H54 (cell line): ENCODE results near the gene CERK.

Source experiments
- DNase-seq: peaks from one replicate; pipeline ENCODE4 v3.0.0; 2011; ENCODE audit warnings: low spot score, mixed read lengths; ENCODE audit not compliant: insufficient read length
- FAIRE-seq: peaks from 3 replicates; lab custom pipeline; 2011; peaks lifted over from hg19 to GRCh38; lab: Jason Lieb, UNC
- POLR2A ChIP-seq: IDR thresholded peaks from 2 replicates; pipeline ENCODE4 v1.6.1; 2011; ENCODE audit warnings: low read depth, mild to moderate bottlenecking, low read length

The CERK gene

DNA sequence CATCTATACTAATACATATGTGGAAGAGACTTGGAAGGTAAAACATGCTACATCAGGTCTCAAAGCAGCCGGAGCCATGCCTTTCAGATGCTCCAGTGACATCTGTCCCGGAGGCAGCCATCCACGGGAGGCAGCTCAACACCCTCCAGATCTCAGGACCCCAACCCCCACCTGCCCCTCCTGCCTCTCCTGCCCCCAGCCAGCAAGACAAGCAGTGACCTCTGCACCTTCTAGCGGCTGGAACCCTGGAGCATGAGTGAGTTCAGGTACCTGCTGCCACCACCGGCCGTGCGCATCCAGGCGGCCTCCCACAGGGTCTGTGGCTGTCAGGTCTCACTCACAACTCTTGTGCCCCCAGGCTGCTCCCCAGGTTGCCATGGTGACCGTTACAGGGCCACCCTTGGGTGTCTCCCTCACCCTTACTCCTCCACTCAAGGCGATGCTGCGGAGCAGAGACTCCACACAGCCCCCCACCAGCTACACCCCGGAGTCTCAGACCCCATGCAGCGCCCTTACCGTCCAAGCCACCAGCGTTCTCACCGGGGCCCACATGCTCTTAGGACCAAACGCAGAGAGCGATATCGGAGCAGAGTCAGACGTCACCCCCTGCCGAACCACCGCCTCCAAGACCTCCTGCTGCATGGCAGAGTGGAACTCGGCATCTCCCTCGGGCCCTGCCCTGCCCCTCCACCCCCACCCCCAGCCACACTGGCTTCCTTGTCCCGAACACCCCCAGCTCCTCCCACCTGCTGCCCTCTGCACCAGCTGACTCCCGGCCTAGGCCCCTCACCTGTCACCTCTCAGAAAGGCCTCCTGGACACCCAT, 34.7 kb downstream of the CERK start:
- DNase-seq: no peak
- no peak for TF ChIP-seq POLR2A
- FAIRE-seq: no peak

DNA sequence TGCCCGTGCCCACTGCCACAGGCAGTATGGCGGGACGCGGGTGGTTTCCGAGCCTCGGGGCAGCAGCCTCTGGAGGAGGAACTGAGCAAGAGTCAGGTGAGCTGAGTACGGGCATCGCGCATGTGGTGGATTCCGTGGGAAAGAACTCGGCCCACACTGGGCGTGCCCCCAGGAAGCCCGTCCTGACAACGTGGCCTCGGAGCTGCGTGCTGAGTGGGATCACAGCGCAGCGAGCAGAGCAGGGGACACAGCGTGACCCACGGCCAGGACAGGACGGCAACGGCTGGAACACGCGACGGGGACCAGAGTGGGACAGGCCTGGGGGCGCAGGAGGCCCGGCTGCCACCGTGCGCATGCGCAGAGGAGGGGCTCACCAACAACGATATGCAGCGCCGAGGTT, 36.8 kb downstream of the CERK start:
- no peak for TF ChIP-seq POLR2A
- DNase-seq (no peak), FAIRE-seq (no peak)

DNA sequence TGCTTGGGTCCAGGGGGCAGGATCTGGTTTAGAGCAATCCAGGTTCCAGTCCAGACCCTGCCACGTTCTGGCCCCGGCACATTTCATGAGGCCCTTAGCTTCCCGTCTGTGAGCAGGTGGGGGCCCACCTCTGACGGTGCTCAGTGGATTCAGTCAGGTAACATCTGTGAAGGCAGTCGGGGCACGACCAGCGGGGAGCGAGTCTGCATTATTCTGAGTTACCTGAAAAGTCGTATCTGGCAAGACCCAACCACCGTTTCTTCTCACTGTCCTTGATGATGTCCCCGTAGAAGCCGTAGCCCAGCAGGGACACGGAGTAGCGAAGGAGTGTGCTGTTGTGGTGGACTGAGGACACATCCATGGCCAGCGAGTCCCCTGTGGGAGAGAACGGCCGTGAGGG, 39.0 kb downstream of the CERK start:
- TF ChIP-seq POLR2A: no peak
- no peak for FAIRE-seq
- DNase-seq: no peak

DNA sequence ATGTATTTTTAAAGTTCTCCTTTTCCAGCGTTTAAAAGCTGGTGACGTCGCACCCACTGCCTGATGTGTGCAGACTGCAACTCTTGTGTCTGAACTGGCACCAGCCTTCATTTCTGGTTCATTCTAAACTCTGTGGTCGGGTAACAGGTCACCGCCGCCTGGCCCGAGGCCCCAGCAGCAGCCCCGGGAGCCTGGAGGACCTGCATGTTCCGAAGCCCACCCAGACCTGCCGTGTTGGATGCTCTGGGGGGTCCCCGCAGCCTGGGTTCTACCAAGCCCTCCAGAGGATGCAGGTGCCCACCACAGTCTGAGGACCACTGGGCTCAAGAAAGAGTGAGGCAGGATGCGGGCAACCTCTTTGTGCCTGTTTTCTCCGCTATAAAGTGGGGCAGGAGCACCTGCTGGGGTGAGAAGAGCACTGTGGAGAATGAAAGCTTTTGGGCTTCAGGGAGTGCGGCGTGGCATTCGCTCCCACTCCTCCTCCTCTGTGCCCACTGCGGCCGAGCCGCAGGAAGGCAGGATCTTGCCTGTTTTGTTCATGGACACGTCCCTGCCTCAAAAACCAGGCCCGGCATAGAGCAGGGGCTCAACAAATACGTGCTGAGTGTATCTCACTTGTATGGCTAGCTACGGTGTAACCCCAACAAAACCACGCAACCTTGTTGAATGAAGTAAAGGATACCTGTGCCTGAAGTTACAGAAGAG, 40.1 kb downstream of the CERK start:
- DNase-seq (no peak), FAIRE-seq (no peak)
- no peak for TF ChIP-seq POLR2A

DNA sequence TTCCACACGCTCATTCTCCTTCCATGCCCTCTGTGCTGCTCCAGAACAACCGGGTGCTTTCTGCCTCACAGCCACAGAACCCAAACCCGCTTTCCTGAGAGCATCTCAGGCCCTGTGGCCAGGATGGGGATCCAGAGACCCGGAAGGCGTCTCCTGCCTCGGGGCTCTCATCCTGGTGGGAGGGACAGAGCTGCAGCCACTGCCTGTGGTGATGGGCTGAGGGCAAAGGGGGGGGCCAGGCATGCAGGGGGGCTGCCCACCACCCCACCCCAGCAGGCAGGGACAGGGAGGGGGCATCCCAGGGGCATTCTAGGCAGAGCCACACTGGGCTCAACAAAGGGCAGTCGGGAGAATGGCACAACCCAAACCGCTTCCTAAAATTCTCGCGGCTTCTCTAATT, 41.4 kb downstream of the CERK start:
- FAIRE-seq (no peak), DNase-seq (no peak)
- no peak for TF ChIP-seq POLR2A

DNA sequence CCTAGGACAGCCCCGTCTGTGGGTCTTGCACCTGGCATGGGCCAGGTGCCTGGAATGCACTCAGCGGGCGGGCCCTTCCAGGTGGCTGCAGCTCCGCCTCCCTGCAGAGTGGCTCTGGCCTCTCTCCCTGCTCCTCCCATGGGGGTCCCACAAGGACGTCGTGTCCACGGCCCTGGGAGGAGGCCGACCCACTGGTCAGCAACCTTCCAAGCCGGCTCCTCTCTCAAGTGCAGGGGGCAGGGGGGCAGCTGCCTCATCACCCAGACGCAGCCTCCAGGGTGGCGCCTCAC, 41.9 kb downstream of the CERK start:
- FAIRE-seq (no peak), DNase-seq (no peak)
- TF ChIP-seq POLR2A: no peak

DNA sequence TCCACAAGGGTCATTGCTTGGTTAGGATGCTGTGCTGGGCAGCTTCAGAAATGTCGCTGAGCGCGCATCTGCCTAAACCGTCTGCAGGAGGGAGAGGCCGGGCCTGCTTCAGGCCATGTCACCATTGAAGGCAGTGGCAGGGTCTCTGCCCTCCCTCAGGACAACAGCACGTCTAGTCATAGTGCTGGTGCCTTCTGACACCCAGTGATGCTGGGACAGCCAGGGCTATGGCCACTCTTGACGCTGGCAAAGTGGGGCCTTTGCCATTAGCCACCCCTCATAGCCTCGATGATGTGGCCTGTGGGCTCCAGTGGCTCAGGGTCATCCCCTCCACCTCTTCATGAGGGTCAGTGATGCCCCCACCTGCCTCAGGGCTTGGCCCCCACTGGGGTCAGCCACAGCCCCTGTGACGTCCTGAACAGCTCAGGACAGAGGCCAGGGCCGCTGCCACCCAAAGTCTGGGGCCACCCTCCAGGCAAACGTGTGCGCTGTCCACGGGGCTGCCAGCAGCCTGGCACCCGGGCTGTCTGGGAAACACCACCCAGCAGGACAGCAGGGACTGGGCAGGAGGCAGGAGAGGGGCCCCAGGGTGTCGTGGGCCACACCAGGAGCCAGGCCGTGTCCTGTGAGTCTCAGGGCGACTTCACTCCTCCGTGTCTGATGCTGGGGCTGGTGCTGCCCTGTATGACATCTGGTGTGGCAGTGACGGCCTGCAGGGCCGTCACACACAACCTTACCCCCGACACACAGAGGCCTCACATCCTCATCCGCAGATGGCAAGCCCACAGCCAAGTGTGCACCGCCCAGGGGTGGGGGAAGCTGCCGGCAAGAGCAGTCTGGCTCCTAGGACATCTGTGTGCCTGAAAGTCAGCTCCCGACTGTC, 42.5 kb downstream of the CERK start:
- FAIRE-seq: no peak
- TF ChIP-seq POLR2A: no peak

DNA sequence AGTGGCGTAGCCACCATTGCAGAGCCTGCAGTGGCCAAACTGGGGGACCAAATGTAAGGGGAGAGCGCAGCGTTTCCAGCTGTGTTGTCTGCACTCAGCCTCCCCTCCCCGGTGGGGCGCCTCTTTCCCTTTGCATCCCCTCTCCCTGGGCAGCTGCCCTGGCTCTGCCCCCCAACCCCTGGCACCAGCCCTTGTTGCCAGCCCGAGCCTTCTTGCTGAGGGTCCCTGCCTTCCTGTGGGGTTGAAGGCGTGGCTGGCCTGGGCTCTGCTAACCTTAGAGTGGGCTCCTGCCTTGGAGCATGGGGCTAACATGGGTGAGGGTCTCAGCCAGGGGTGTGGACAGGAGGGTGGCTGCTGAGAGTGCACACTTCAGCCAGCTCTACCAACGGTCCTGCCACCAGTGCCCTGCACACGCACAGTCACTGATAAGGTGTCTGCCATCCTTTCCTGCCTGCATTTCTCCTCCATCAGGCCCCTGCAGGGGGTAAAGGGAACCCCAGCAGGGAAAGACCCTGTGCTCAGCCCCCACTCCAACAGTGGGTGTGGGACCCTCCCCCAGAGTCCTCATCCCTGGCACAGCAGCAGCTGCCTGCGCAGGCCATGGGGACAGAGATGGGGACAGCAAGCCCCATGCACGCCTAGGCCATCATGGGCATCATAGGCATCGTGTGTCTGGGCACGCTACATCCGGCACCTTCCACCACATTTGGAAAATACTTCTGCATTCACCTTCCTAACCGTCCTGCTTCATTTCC, 43.5 kb downstream of the CERK start:
- FAIRE-seq (no peak), DNase-seq (no peak)
- no peak for TF ChIP-seq POLR2A

More for the DNA sequence above, 42.5 kb downstream of the CERK start:
- DNase-seq: no peak

DNA sequence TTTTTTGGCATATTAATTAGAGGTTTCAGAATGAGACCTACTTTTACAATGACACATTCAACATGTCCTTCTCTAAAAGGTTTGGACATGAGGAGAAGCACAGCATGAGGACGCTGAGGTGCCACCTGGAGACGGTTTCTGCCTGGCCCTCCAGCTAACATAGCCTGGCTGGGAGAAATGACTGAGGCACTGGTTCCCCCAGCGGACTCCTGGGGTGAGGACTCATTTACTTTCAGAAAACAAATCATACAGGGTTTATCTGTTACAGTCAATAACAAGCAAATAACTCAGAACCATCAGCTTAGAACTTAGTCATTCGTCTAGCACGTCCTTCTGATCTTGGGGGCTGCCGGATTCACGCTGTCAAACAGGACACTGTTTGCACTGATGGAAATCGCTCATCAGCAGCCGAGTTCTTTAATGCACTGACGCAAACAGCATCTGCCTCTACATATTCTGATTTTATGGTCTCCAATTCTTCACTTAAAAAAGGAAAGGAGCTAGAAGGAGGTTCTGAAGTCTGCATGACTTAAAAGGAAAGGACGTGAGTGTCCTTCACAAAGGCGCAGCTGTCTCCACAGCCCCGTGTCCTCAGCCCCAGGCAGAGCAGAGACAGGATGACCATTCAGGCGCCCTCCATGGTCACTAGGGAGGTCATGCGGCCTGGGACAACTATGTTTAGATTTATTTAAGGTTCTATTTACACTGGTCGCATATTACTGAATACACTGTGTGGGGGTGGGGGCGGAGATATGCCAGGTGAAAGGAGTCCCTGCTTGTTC, 44.2 kb downstream of the CERK start:
- DNase-seq: no peak
- FAIRE-seq: no peak
- no peak for TF ChIP-seq POLR2A

DNA sequence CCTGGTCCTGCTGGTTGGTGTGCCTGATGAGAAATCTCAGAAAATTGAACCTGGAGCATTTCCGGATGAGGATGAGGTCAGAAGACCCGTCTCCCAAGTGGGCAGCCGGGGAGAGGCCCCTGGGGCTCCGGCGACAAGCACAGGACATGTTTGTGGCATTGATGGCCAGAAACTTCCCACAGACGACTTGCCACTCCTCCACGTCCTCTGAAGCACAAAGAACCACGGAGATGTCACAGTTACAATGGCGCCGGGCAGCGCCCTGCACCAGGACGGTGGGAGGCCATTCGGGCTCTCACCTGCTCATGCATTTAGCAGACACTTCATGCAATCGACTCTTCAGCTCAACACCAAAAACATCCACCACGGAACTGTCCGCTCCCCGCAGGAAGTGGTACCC, 46.5 kb downstream of the CERK start:
- TF ChIP-seq POLR2A: no peak
- FAIRE-seq: no peak
- DNase-seq: no peak

DNA sequence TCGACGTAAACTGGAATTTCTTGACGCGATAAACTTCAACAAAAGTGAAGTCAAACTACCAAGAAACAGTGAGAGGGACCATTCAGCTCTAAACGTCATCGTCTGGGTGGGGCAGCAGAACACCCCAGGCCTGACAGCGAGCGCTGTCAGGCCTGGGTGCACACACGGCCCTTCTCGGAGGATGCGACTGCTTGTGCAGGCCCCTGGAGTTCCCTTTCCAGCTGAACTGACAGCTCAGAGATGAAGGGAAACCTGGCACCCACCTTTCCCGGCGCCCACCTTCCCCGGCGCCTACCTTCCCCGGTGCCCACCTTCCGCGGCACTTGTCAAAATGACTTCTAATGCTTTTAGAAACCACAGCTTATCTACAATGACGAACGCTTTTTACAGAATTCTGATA, 47.9 kb downstream of the CERK start:
- TF ChIP-seq POLR2A: no peak
- FAIRE-seq: no peak
- no peak for DNase-seq

DNA sequence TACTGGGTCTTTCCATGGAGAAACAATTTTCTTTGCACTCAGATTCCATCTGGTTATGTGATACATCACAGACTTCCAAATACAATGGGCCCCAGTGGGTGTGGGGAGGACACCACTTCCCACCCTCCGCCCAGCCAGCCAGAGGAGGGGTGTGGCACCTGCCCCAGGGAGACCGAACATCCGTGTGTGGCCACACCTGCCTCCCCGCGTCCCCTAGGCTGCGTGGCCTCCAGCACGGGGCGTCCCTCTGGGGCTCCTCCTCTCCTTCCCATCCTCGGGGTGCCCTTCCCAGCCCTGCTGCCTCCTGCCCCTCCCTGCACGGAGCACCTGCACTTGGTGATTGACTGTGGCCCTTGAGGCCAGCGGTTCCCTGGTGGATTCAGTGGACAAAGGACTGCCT, 49.1 kb downstream of the CERK start:
- DNase-seq: no peak
- FAIRE-seq: no peak
- no peak for TF ChIP-seq POLR2A

DNA sequence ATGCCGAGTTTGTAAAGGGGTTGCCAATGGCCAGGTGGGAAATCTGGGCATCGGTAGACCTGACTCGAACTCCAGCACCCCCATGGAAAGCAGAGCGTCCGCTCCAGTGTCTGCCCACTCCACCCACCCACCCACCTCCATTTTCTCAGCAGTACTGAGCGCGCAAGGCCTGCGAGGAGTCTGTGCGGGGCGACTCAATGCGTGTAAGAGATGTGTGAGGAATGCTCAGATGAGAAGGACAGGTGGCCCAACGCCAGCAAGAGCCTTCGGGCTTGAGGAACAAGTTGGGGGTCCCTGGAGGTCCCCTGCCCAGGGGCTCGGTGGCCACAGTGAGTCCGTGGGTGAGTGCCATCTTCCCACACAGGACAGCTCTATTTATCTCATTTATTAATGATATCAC, 50.6 kb downstream of the CERK start:
- no peak for TF ChIP-seq POLR2A
- no peak for DNase-seq
- no peak for FAIRE-seq
